Stimulated activated CD4-positive, alpha-beta T cell treated with anti-CD3 and anti-CD28 coated beads, Interleukin-1b, Interleukin-23, amount 100 ng/mL, for 1 hour (primary cell): ENCODE results near the gene PRKCE.
"Not testable (repeated sequence)": the region's sequence is repeated elsewhere in the genome, so short reads cannot be mapped to it uniquely, and the experiment has no call there.

Experiments used
- DNase-seq, 2 donors: peaks; one replicate each; pipeline ENCODE4 v3.0.0-alpha.2; 2020; ENCODE audit warnings: low read depth in 2 of 2

The PRKCE gene

DNA sequence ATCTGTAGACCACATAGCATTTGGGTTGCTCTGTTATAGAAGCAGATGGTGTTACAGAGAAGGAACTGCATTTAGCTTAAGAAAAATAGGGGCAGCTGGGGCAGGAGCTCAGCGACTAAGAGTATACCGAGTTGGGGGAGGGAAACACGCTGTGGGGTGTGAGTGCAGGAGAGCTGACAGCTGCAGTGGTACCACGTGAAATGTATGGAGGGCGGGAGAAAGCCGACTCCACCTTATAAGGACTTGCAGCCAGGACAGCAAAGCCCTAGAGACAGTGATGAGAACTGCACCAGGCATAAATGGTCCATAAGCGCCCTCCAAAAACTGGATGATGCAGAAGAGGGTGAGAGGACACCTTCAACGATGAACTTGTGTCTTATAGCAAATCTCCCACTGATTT is 237.6 kb downstream of the PRKCE start:
- DNase-seq = no peak

DNA sequence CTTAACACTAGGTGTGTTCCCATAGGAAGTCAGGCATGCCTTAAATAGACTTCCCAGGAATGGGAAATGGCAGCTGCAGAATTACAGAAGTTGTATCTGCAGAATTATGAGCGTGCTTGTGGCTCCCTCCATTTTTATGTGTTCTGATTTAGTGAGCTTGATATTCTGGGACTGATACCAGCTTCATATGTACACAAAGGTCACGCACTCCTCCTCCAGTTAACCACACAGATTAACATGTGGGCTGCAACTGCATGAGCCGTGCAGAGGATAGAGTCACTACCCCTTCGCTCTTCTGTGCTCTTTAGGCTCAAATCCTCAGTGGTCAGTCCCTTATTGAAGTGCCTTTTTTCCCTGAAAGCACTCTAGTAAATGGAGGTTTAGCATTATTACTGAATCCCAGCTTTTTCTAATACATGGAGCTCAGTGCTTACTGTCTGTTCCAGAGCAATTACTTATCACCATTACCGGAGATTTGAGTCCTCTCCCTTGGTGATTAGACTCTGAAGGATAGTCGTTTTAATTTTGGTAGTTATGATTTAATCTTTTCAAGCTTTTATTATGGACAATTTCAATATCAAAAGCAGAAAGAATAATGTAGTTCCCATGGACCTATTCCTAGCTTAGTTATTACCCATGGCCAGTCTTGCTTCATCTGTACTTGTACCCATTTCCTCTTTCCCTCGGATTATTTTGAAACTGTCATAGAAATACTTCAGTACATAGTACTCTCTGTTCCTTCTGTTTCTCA is 238.3 kb downstream of the PRKCE start:
- no peak for DNase-seq

DNA sequence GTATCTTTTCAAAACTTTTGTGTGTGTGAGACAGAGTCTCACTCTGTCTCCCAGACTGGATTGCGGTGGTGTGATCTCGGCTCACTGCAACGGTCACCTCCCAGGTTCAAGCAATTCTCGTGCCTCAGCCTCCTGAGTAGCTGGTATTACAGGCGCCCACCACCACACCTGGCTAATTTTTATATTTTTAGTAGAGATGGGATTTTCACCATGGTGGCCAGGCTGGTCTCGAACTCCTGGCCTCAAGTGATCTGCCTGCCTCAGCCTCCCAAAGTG is 238.8 kb downstream of the PRKCE start:
- DNase-seq = not testable (repeated sequence)

DNA sequence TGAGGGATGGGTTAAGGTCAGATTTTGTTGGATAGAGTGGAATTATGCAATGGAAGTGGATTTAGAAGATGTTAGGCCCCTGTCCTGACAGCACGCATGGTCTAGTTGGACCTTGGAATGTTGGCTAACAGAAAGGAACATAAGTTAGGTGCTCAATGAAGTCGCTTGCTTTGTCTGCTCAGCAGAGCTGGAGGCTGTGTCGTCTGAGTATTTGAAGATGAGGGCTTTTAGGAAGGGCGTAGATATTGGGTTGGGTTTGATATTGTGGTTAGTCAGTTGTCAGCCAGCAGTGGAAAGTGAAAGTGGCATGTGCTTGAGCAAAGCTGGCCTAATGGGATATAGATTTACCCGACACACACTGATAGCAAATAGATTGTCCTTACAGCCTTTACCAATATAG is 239.3 kb downstream of the PRKCE start:
- DNase-seq = no peak

DNA sequence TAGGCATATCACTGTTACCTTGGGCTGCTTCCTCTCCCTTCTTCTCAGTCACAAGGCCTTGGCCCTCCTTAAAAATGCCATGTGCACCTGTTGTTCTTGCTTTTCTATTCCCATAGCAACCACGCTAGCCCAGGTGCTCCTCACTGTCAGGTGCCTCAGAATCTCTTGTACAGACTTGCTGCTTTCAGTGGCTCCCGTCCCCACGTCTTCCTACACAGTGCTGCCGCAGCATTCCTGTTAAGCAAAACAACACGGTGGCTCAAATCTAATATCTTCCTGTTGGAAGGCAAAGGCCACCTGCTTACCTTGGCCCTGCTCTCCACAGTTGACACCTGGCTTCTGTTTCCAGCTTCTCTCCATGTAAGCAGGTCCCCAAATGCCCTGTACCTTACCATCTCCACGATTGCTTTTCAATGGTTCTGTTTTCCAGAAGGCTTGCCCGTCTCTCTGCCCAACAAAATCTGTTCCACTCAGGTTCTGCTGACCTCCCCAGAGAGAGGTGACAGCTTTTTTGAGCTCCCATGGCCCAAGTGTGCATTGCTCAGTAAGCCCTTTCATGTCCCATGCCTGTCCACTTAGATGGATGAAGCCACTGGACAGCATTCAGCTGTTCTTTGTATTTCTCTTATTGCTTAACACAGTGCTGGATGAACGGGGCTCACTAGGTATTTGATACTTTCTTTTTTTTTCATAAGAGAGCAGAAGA is 240.4 kb downstream of the PRKCE start:
- no peak for DNase-seq

DNA sequence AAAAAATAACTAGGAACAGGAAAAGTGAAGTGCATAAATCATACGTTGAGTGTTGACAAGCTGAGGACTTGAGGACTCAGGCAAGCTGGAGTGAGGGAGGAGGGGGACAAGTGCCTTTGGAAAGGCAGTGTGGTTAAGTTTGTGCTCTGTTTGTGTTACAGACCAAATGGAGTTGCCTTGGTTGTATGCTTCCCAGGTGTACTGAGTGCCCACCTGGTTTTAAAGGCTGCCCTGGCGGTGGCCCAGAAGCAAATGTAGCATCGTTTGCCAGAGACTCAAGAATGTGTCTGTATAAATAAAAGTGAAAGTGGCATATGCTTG is 240.9 kb downstream of the PRKCE start:
- DNase-seq = no peak

DNA sequence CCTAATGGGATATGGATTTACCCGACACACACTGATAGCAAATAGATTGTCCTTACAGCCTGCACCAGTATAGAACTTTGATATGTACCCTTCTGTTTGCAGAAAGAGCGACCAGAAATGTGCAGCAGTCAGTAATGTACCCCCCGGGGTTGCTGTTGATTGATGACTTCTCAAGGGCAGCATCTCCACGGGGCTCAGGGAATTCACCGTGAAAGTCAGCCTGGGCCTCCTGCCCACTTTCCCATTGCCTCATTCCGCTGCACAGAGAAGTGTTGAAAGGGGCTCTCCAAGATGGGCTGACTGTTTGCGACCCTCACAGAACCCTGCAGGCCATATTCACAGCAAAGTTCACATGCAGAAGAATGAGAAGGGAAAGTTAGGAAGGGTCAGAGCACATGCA is 241.3 kb downstream of the PRKCE start:
- DNase-seq = no peak

DNA sequence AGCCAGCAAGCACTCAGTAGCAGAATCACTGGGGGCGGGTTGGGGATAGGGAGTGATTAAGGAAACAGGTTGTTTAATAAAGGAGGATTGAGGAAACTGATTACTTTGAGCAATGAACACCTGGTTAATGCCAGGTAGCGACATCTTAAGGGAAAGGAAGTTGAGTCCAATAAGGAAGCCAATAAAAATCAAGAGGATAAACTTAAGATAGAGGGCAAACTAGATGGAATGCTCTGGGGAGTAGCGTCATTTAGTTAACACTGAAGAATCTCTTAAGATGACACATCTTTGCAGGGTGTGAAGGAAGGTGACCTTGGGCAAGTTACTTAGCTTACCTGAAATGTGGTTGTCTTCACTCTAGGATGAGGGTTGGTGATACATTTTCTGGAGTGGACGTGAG is 242.7 kb downstream of the PRKCE start:
- no peak for DNase-seq

DNA sequence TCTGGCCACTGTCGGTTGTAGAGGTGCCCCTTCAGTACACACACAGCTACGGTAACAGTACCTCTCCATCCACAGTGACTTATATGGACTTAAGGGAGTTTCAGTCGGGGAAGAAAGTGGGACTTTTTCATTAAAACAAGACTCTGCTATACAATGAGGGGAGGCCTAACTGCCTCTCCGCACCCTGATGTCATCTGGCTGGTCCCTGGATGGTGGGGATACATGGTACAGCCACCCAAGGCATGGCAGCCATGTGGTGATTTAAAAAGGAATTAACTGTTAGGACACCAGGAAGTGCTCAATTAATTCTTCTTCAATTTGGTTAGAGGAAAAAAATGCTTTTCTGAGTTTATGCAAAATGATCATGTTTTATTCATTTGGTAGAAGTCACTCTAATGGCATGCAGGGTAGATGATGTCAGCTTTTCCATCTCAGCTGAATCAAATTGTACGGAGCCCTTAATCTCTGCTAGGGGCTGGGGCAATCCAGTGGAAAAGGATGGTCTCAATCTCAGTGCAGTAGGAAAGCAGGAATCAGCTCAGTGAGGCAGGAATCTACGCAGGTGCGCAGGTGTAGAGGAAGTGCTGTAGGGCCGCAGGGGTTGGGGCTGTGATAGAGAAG is 243.9 kb downstream of the PRKCE start:
- no peak for DNase-seq

DNA sequence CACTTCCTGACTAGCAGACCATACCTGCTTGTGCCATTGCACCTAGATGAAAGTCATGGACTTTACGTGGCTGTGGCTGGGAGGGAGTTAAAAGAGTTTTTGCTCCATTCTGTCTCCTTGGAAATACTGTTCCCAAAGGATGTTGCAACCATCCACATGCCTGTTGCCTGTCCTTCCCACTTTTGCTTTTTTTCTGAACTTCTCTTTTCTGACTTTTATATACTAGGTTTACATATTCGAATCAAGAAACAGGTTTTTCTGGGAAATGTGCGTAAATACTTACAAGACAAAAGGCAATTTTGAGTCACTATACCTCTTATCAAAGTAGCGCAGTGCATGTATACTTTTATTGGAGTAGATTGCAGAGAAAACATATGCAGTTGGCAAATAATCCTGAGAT is 244.8 kb downstream of the PRKCE start:
- no peak for DNase-seq

DNA sequence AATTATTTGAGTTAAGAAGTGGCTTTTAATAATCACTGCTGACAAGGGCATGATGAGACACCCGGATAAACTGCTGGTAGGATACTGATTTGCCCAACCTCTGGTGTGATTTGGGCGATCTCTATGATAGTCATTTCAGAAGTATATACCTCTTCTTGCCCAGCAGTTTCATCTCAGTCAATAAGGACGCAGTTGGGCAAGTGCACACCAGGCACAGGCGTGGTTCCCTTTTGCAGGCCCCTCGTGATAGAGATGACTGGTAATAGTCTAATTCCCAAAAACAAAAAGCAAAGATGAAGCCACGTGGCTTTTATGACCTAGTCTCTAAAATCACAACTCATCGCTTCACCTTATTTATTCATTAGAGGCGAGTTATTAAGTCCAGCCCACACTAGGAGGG is 246.4 kb downstream of the PRKCE start:
- DNase-seq = no peak

DNA sequence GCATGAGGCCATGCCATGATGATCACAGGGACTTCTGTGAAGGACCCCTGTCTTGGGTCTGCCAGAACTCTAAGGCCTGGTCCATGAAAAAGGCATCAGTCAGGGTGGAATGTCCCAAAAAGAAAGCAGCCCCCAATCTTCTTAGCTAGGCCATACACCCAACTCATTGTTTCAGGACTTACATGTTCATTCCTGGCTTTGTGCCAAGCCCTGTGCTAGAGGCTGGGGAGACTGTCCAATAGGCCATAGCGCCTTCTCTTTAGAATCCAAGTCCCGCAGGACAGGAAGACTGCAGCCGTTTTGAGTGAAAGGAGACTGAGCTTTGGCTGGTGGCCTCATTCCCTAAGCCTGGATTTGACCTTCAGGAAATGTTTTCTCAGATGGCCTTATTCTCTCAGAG is 247.3 kb downstream of the PRKCE start:
- no peak for DNase-seq

DNA sequence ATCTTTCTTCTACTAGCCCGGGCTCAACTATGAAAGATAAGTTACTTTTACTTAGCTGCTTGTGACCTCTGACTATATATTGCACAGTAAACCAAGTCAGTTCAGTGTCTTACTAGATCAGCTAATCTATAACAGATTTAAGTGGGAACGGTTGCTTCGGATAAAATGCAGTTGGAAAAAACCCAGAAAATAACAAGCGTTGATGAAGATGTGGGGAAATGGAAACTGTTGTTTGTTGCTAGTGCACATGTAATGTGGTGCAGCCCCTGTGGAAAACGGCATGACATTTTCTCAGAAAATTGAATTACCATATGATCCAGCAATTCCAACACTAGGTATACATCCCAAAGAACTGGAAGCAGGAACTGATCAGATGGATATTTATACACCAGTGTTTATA is 248.5 kb downstream of the PRKCE start:
- no peak for DNase-seq

DNA sequence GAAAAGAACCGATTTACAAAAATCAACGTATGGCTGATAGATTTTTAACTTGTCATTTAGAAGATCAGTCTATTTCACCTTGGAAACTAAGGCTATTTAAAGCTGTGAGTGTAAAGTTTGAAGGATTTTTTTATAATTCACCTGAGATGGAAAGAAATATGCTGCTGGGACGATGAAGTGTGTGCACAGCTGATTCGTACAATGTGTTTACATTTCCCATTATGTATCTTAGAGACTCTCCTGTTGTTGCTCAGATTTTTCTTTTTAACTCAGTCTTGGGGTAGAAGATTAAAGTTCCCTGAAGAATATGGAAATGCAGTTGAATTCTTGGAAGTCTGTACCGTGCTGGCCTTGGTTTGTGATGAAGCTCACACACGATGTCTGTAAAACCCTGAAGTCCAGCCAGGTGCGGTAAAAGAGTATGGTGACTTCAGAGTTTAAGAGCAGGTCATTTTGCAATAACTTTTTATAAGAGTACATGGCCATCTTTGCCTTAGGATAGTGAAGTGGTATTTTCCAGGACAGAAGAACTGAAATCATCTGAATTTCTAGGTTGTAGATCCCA is 250.1 kb downstream of the PRKCE start:
- no peak for DNase-seq

DNA sequence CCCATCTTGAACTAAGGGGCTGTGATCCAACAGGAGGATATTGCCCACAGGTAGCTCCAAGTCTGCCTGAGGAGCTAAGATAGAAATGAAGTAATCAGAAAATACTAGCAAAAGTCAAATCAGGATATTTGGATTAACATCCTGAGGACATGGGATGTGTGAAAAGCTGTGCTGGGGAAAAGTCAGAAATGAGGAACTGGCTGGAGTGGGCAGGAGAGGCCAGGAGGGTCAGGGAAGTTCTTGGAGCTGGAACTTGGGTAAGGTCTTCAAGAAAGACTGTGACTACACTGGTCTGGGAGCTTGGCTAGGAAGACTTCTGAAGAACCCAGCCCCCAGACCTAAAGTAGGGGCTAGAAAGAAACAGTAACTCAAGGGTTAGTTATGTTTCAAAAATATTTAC is 250.9 kb downstream of the PRKCE start:
- no peak for DNase-seq

DNA sequence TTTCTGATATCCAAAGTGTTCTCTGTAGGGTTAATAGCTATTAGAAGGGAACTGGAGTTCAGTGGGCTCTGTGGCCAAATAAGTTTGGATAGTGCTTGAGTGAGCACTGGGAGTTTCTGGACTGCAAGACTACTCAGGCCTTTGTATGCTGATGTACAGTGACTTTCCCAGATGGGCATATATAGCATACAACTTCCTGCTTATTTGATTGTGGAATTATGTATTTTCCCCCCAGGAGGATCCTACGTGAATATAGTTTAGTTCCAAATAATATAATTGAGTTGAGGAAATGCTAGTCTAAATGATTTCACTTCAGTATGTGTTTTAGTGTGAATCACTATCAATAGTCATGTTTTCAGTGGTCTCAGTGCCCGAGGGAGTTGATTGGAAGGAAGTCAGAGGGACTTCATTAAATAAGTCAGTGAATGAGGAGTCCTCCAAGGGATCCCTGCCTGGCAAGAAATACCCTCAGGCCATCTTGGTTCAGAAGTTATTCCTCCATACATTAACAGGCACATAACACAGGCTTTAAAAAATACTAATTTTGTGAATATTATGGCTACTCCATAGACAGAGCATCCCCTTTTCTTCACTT is 251.4 kb downstream of the PRKCE start:
- no peak for DNase-seq

DNA sequence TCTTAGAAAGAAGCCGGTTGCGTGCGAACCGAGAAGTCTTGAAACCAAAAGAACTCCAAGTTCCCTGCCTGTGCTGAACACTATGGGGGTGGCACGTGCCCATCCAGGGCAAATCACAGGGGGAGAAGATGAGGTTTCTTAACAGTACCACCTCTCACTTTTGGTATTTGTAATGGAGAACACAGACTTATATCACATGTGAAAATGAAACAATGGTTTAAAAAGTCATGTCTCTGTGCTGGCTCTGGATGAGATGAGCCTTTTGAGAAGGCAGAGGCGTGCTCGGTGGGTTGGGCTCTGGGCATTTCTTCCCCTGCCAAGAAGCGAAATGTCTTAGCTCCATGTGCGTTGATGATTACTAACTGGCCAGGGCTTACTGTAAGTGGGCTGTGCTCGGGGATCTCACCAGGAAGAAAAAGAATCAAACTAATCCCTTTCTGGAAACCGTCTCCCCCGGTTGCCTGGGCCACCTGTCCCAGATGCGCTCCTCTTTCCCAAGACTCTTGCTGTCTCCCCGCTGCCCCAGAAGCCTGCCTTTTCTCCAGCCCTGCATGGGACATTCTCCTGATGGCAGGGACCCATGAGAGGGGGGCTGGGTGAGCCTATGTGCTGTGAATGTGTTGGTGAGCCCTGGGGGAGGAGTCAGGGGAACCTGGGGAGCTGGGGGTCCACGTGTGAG is 252.9 kb downstream of the PRKCE start:
- no peak for DNase-seq

DNA sequence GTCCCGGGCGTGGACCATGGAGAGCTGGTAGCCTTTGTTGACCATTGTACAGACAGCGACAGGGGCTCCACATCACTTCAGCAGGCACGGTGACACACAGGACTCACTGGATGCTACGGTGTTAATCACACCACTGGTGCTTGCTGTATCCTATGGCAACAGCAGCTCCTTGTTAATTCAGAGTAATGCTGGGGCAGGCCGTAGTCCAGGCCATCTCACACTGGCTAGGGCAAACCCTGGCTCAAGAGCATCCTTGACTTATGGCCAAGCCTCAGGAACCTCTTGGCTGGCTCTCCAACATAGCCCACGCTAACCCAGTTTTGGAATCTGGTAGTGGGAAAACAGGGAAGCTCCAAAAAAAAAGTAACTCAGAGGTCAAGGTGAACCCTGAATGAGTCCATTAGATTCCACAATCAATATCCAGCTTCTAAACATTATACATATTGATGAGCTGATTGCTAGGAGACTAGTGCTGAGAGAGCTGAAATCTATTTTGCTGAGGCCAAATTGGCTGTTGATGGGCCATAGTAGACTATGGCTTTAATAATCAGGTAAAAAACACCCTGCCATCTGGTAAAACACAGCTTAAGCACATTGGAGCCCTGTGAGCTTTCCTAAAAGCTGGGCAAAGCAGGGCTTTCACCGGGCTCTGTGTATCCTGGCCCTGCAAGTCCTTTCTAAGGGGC is 253.6 kb downstream of the PRKCE start:
- DNase-seq = no peak

DNA sequence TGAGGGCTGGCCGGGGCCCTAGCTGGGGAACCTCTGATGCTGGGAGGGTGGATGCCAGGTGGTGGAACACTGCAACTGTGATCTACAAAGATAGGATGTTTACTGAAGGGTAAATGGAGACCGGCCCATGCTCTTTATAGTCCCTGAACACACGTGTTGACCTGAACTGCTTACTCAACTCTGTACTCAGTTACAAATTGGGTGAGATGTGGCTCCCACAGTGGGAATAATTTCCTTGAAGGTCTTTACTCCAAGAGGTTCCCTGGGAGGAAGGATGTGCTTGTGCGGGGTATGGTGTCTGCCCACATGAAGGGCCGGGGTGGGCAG is 254.1 kb downstream of the PRKCE start:
- no peak for DNase-seq

DNA sequence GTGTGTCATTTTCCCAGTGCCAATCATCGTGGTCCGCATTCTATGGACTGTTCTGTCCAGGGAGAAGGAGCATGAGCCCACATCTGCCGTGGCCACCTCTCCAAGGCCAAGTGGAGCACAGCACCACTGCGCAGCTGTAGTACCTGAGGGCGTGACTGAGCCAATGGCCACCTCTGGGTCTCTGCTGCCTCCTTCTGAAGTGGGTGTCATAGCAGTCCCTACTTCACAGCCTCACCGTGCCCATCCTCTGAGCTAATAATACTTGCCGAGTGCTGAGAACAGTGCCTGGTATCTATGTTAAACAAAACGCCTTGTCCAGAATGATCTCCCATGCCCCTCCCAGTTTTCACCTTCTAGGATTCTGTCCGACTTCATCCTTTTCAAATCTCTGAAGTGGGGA is 256.1 kb downstream of the PRKCE start:
- DNase-seq = no peak

DNA sequence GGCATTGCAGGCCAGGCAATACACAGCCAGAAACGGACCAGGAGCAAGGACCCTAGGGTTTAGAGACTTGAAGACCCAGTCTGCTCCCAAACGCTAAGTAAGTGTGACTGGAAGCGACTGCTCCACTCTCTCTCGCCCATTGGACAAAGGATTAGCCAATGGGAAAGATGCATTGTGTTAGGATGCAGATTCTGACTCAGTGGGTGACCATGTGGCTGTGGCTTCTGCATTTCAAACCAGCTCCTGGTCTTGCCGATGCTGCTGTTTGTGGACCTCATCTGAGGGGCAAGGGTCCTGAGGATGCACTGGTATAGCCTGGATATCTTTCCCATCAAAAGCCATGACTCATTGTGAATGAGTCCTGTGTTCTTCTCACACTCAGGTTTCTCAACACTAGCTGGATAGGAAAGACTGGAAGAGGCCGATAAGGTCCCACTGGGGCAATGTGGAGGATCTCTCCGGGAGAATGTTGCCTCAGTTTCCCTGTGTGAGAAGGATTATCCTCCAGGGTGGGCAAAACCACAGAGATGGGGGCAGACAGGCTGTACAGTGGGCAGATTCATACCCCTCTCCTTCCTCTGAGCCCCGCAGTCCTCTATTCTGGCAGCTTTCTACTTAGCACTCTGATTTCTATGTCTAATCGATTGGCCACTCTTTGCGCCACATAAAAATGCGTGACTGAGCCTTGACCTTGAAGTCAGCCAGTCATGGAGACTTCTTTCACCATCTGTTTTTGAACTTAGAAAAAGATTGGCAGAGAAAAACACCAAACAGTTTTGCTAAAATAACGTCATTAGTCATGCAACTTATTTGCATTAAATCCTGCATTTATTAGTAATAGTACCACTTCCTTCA is 257.1 kb downstream of the PRKCE start:
- DNase-seq = no peak
